Cardiac ventricle fibroblast (primary cell): ENCODE results near the gene ZNF654. TPM values are rescaled to one million over a fixed set of nuclear protein-coding genes. Genes with fewer than 3 reads are reported as not detected.

Source experiments
- total RNA-seq: library from RNA; depleted of rRNA; stranded (reverse); fragments of >200 nt; gene quantifications from 2 replicates; pipeline ENCODE4 v1.2.3, GENCODE V29; 2015

The ZNF654 gene
- total RNA-seq = 10.9 and 14.0 TPM in 2 replicates

DNA sequence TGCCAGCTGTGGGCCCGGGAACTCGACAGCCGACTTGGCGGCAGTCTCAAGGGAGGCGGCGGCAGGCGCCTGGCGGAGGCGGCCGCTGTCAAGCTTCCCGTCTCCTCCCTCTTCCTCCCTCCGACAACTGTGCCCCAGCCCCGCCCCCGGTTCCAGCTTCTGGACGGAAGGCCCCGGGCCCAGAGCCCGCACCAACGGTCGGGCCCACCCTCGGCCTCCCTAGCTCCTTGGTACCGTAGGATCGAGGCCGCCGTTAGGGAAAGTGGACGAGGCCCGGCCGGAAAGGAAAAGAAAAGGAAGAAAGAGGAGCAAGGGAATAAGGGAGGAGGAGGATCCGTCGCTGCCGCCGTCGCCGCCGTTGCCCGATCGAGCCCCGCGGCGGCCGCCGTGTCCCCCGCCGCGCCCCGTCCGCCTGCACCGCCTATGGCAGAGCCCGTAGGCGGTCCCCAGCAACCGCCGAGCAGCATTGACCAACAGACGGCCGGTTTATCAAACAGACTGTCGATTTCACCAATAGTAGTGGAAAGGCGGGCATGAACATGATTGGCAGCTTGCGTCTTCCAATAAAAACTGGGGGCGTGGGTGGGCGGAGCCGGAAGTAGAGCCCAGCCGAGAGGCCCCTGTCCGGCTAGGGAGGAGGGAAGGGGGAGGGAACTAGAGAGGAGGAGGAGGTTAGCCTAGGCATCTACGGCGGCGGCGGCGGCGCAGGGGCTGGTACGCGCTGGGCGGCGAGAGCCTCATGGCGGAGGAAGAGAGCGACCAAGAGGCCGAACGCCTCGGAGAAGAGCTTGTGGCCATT, at the start of gene ZNF654, which contains the start of gene CGGBP1:
ZNF654 (plus strand) TSS at position 675 of the 799 bp plus-strand sequence; CDS start at position 740, 65 bp downstream.
CGGBP1 (minus strand) TSS at position 425 of the 799 bp plus-strand sequence. CDS start 3,029 bp downstream, outside the sequence.

GRCh38 chr3:88149509-88150362, 90.7 kb downstream of the ZNF654 start, which contains the start of gene C3orf38:
Gene C3orf38 (plus strand): TSS chr3:88149959. CDS start chr3:88150053, 94 bp downstream.

Other genes starting within 250 kb of the ZNF654 start
- gene CGGBP1, start 250 bp upstream of the ZNF654 start, total RNA-seq = 37.3 and 54.2 TPM in 2 replicates
- 9.2 and 14.5 TPM in 2 replicates for gene C3orf38, start 90.7 kb downstream of the ZNF654 start, total RNA-seq